ENCODE results near the gene CDC45.

CDC45 gene

GRCh38 chr22:19460036-19460435 lies 19.7 kb upstream of the CDC45 start:
- TF ChIP-seq CTCF (IDR thresholded peaks at IDR 0.05; ENCODE audit: low read depth, low read length), result no peak
- no peak for DNase-seq (ENCODE audit: extremely low read depth, low read depth)

GRCh38 chr22:19461506-19461905 lies 18.2 kb upstream of the CDC45 start:
- no peak for DNase-seq (ENCODE audit: extremely low read depth, low read depth)
- TF ChIP-seq CTCF (IDR thresholded peaks at IDR 0.05; ENCODE audit: low read depth, low read length), result no peak

GRCh38 chr22:19463008-19463407 lies 16.7 kb upstream of the CDC45 start:
- TF ChIP-seq CTCF (IDR thresholded peaks at IDR 0.05; ENCODE audit: low read depth, low read length), result no peak
- no peak for DNase-seq (ENCODE audit: extremely low read depth, low read depth)

GRCh38 chr22:19463491-19464469 lies 15.9 kb upstream of the CDC45 start:
- DNase-seq (ENCODE audit: extremely low read depth, low read depth), result no peak
- TF ChIP-seq CTCF (IDR thresholded peaks at IDR 0.05; ENCODE audit: low read depth, low read length), result no peak

GRCh38 chr22:19464546-19464945 lies 15.2 kb upstream of the CDC45 start:
- no peak for TF ChIP-seq CTCF (IDR thresholded peaks at IDR 0.05; ENCODE audit: low read depth, low read length)
- DNase-seq (ENCODE audit: extremely low read depth, low read depth), result no peak

- no peak for DNase-seq (ENCODE audit: extremely low read depth, low read depth)
- TF ChIP-seq CTCF (IDR thresholded peaks at IDR 0.05; ENCODE audit: low read depth, low read length), result no peak
Measured at GRCh38 chr22:19464975-19465374, 14.7 kb upstream of the CDC45 start.

GRCh38 chr22:19466126-19466716 lies 13.5 kb upstream of the CDC45 start:
- DNase-seq (ENCODE audit: extremely low read depth, low read depth), result no peak
- TF ChIP-seq CTCF (IDR thresholded peaks at IDR 0.05; ENCODE audit: low read depth, low read length), result no peak

Data from AG09319 (cell line).